Stimulated activated CD8-positive, alpha-beta memory T cell treated with anti-CD3 and anti-CD28 coated beads, Interleukin-2, amount 100 ng/mL, for 1 hour (primary cell): ENCODE measurements around the gene SMAD6.
"Not testable (repeated sequence)": the region's sequence is repeated elsewhere in the genome, so short reads cannot be mapped to it uniquely, and the experiment has no call there.

ENCODE experiments used
- DNase-seq, 2 donors: peaks; one replicate each; pipeline ENCODE4 v3.0.0-alpha.2; 2020; ENCODE audit warnings: low read depth in 2 of 2

SMAD6 gene

GRCh38 chr15:66824424-66824823, 122.4 kb downstream of the SMAD6 start:
- no peak for DNase-seq

- no peak for DNase-seq
Observed at GRCh38 chr15:66825139-66825538, 123.1 kb downstream of the SMAD6 start.

- no peak for DNase-seq
Observed at GRCh38 chr15:66825731-66826130, 123.7 kb downstream of the SMAD6 start.

DNA sequence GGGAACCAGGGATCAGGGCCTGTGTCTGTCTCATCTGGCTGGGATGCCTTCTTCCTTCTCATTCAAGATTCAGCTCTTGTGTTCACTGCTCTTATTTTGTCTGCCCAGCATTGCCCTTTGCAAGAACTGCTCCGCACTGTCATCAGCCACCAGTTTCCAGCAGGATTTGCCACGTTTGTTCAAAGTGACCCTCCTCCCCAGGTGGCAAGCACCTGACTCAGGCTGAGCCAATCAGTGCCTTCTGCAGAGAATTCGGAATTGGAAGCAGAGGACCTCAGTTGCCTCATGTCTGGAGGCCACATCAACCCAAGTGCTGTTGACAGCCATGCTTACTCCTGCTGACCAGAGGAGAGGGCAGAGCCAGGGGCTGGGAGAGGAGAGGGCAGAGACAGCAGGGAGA, 124.5 kb downstream of the SMAD6 start:
- DNase-seq = no peak

GRCh38 chr15:66827039-66827697, 125.1 kb downstream of the SMAD6 start:
- DNase-seq = no peak

GRCh38 chr15:66827698-66828055, 125.6 kb downstream of the SMAD6 start:
- no peak for DNase-seq

DNA sequence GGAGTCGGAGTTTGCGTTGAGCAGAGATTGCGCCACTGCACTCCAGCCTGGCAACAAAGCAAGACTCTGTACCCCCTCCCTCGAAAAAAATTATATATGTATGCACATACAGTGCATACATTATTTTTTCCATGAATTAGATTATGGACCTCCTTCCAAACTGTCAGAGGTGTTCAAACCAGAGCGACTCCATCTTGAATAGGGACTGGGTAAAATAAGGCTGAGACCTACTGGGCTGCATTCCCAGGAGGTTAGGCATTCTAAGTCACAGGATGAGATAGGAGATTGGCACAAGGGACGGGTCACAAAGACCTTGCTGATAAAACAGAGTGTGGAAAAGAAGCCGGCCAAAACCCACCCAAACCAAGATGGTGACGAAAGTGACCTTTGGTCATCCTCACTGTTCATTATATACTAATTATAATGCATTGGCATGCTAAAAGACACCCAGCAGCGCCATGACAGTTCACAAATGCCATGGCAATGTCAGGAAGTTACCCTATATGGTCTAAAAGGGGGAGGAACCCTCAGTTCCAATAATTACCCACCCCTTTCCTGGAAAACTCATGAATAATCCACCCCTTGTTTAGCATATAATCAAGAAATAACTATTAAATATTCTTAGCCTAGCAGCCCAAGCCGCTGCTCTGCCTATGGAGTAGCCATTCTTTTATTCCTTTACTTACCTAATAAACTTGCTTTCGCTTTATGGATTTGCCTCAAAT, 126.9 kb downstream of the SMAD6 start:
- not testable (repeated sequence) for DNase-seq

- no peak for DNase-seq
Observed at GRCh38 chr15:66829551-66830121, 127.6 kb downstream of the SMAD6 start.

DNA sequence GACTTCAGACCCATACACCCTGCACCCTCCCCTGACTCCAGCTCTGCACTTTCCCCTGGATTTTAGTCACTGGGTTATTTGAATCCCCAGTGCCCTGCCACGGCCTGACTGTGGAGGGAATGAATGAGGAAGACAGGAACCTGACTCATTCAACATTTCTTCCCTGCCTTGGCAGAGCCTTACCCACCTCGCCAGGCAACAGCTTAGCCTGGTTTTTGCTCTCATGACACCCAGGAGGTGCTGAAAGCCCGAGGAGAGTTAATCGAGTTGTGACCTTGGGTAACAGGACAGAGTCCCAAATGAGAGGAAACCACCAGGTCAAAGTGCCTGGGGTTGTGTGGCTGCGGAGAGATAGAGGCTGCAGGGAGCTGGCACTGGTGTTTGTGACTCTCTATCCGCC, 128.3 kb downstream of the SMAD6 start:
- no peak for DNase-seq

GRCh38 chr15:66830823-66831222, 128.8 kb downstream of the SMAD6 start:
- DNase-seq = no peak

DNA sequence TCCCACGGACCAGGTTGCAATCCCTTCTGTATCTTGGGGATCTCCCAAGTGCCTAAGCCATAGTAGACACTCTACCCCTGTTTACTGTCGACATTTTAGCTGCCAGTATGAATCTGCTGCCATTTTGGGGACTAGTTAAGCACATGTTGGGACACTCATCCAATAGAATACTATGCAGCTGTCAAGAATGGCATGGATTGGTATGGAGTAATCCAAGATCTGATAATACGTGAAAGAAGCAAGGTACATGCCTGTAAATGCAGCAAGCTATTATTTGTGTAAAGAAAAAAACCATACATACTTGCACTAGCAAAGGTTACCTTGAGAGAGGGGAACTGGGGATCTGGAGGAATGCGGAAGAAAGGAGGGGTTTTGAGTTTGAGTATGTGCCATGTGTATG, 129.3 kb downstream of the SMAD6 start:
- no peak for DNase-seq

DNA sequence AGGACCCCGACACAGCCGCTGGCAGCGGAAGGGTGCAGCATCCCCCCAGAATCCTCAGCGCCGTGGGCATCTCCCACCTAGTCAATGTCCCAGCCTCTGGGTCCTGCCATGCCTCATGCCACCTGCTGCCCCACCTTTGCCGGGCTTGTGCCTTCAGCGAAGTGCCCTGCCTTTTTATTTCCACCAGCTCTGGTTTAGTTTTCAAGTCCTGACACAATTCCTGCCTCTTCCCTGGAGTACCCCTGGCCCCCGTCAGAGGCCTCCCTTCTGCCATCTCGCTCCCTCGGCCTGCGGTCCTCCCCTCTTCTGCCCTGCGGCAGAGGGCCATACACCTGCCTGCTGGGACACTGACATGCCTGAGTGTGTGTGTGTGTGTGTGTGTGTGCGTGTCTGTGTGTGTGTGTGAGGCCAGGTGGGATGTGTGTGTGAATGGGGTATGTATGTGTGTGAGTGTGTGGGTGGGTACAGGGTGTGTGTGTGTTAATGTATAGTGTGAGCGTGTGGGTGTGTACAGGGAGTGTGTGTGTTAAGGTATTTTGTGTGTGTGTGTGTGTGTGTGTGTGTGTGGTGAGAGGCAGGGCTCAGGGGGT, 129.9 kb downstream of the SMAD6 start:
- no peak for DNase-seq
